GM10266 (cell line): Measurements from ENCODE around the gene PIP5K1B.

Experiments
- DNase-seq: peaks from one replicate; pipeline ENCODE4 v3.0.0; 2012; ENCODE audit errors: extremely low spot score
- TF ChIP-seq, protein P1 (sequence below): IDR thresholded peaks from 2 replicates; pipeline ENCODE4 v1.5.1; 2012; ENCODE audit warnings: mild to moderate bottlenecking, low read depth; ENCODE audit not compliant: control insufficient read depth, insufficient read depth; ENCODE audit errors: missing control alignments

The PIP5K1B gene

DNA sequence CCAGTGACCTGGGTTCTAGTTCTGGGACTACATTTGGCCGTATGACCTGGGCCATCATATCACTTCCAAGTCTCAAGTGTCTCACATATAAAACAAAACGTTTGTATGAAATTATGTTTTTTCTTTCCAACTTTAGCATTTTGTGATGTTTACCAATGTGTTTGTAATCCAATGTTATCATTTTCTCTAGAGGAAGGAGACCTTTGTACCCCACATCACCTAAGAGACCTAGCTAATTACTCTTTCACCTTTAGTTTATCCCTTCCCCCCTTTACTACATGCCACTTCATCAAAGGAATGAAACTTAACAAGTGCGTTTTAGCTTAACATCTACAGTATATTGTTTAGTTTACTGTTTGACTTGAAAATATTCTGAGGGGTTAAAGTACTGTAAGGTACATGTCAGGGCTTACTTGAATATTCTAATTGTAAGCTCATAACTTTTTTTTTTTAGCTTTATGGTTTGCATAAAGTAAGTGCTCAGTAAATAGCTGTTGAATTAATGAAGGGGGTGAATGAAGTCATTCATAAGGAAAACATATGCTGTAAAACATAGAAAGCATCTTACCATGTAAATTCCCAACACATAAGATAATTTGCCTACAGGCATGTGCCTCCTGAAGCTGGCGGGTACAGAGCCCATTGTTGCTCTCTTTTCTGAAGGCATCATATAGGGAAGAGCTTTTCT, 2.9 kb downstream of the PIP5K1B start:
- no peak for DNase-seq

DNA sequence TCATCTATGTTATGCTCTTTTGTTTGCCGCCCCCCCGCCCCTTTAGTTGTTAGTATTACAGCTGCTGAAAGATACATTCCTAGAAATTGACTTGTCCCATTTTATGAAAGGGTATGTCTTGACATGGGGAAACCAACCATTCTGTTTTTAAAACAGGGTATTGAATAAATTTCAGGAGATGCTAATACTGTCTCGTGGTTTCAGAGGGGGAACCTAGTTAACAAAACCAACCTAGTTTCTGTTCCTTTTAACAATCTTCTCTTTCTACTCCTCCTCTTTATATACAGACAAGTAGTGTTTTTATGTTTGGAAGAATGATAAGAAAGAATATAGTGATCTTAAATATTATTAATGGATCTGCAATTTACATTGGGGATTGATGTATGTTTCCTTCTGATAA, 3.5 kb downstream of the PIP5K1B start:
- TF ChIP-seq, protein P1, sequence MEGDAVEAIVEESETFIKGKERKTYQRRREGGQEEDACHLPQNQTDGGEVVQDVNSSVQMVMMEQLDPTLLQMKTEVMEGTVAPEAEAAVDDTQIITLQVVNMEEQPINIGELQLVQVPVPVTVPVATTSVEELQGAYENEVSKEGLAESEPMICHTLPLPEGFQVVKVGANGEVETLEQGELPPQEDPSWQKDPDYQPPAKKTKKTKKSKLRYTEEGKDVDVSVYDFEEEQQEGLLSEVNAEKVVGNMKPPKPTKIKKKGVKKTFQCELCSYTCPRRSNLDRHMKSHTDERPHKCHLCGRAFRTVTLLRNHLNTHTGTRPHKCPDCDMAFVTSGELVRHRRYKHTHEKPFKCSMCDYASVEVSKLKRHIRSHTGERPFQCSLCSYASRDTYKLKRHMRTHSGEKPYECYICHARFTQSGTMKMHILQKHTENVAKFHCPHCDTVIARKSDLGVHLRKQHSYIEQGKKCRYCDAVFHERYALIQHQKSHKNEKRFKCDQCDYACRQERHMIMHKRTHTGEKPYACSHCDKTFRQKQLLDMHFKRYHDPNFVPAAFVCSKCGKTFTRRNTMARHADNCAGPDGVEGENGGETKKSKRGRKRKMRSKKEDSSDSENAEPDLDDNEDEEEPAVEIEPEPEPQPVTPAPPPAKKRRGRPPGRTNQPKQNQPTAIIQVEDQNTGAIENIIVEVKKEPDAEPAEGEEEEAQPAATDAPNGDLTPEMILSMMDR = no peak
- DNase-seq = peak; percentile 52

More for the DNA sequence above, 2.9 kb downstream of the PIP5K1B start:
- TF ChIP-seq, protein P1 = no peak

DNA sequence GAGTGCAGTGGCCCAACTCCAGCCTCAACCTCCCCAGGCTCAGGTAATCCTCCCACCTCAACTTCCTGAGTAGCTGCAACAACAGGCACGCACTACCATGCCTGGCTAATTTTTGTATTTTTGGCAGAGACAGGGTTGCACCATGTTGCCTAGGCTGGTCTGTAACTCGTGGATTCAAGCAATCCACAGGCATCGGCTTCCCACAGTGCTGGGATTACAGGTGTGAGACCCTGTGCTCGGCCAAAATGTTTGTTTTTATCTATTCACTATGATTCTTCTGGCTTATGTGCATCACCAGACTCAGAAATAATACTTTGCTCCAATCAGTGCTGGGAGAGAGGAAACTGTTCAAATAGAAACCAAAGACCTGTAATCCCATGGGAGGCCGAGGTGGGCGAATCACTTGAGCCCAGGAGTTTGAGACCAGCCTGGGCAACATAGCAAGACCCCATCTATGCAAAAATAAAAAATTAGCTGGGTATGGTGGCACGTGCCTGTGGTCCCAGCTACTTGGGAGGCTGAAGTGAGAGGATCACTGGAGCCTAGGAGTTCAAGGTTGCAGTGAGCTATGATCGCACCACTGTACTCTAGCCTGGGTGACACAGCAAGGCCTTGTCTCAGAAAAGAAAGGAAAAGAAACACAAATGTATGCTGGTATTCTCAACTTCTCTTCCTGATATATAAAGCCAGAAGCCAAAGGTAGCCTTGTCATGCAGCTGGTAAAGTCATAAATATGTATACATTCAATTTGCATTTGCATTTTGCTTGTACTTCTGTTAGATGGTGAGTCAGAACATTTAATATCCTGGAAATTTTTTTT, 4.5 kb downstream of the PIP5K1B start:
- TF ChIP-seq, protein P1 = no peak
- DNase-seq = no peak

DNA sequence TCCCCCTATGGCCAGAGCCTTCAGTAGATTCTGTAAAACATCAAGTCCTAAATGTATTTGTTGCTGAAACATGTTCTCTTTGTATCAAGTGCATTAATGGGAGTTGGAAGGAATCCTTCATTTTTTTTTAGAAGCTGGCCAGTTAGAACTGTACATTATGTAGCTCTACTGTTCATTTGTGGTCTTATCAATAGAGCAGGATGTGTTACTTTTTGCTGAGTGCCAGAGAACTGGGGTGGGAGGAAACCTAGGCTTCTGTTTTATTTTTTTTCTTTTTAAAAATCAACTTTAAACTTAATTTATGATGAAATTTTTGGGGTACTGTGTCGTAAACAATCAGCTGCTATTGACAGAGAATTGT, 5.1 kb downstream of the PIP5K1B start:
- no peak for DNase-seq

DNA sequence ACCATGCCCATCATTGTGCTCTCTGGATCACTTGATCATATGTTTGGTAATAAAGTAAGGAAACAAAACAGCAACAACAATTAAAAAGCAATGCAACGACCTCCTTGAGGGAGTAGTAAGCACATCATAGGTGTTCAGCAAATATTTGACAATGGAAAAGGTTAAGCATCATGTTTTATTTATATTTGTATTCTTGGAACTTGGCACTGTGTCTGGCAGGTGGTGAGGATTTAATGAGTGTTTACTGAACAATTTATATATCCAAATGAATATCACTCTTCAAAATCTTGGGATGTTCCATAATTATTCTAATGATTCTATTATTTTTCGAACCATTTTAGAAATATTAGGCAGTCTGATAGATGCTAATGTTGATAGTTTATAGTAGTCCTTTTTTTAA, 6.2 kb downstream of the PIP5K1B start:
- DNase-seq = no peak
- TF ChIP-seq, protein P1 = no peak

More for the DNA sequence above, 5.1 kb downstream of the PIP5K1B start:
- TF ChIP-seq, protein P1 = no peak

DNA sequence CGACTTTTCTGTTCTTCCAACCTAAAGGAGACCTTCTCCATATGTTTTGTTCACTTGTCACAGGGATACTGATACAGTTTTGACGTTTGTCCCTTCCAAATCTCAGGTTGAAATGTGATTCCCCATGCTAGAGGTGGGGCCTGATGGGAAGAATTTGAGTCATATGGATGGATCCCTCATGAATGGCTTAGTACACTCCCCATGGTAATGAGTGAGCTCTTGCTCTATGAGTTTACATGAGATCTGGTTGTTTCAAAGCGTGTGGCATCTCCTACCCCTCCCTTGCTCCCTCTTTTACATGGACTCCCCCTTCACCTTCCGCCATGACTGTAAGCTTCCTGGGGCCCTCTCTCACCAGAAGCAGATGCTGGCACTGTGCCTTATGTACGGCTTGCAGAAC, 6.9 kb downstream of the PIP5K1B start:
- TF ChIP-seq, protein P1 = no peak
- DNase-seq = no peak
